NOMO-1 treated with dmso at 0.1 percent for 144 hours (cell line): ENCODE results near the gene BSND.

Source experiments
- DNase-seq: peaks from one replicate; lab custom pipeline; 2025; ENCODE audit not compliant: unreplicated experiment; lab: John Stamatoyannopoulos, UW

BSND gene

GRCh38 chr1:55045430-55045829, 46.7 kb downstream of the BSND start:
- no peak for DNase-seq

- DNase-seq, result no peak
Measured at GRCh38 chr1:55046871-55047270, 48.1 kb downstream of the BSND start.

DNA sequence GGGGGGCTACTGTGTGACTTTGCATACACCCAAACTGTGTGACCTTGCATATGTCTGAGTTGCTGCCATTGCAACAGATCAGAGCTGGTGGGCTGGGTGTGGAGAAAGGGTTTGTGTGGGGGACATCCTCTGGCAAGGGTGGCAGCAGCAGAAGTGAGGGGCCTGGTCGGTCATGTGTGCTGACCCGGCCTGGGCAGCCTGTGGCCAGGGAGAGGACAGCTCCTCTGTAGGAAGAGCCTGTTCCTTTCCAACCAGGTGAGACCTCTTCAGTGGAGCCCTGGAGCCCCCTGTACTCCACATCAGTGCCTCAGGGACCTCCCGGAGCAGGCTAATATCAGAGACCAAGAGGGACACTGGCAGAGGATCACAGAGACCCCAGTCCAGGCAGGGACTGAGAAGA, 48.9 kb downstream of the BSND start:
- DNase-seq, result no peak

- DNase-seq, result no peak
Measured at GRCh38 chr1:55048453-55049270, 49.9 kb downstream of the BSND start.

GRCh38 chr1:55049271-55049913, 50.7 kb downstream of the BSND start:
- DNase-seq, result no peak

DNA sequence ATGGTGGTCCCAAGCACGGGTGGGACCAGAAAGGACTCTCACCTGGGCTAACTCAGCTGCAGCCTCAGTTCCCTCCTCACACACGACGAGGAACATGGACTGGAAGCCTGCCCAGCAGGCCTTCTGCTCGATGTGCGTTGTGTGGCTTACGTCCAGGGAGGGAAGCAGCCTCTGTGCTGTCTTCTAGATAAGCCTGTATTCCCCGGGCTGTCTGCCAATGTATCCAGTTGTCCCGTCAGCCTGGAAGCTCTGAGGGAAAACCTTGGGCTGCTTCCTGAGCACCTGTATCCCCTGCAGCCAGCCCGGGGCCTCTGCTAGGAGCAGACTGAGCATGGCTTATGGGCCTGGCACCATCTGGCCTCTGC, 51.2 kb downstream of the BSND start:
- DNase-seq, result no peak

- no peak for DNase-seq
Measured at GRCh38 chr1:55050283-55050682, 51.5 kb downstream of the BSND start.

DNA sequence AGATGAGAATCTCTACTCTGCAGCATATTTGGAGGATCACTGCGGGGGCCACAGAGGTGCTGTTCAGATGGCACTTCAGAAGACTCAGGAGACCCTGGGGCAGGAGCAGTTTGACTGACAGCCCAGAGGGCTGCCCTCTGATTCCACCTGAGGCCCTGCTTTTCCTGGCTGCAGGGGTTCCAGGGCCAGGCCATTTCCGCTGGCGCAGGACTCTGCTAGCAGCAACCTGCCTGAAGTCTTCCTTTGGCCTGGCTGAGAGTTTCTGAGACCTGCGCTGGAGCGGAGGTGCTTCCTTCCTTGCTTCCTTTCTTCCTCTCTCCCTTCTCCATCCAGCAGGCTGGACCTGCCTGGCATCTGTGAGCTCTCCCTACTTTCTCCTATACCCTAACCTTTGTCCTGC, 52.4 kb downstream of the BSND start:
- no peak for DNase-seq

GRCh38 chr1:55051621-55052020, 52.9 kb downstream of the BSND start:
- no peak for DNase-seq

GRCh38 chr1:55052221-55053142, 53.7 kb downstream of the BSND start:
- no peak for DNase-seq

- no peak for DNase-seq
Measured at GRCh38 chr1:55053265-55053954, 54.7 kb downstream of the BSND start.

DNA sequence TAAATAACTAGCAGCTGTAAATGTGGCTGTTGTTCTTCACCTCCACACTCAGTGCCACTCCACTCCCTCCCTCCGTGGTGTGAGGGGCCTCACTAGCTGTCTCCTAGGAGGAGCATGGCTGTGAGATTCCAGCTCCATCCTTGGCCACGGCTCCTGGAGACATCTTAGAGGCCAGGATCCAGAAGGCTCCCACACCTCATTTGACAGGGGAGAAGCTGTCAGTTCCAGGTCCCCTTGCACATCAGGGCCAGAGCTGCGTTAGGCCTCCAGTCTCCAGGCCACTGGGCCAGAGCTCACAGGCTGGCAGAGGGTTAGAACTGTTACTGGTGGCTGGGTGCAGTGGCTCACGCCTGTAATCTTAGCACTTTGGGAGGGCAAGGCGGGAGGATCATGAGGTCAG, 55.7 kb downstream of the BSND start:
- no peak for DNase-seq

GRCh38 chr1:55055084-55055882, 56.5 kb downstream of the BSND start:
- no peak for DNase-seq

- no peak for DNase-seq
Measured at GRCh38 chr1:55055951-55056631, 57.4 kb downstream of the BSND start.

GRCh38 chr1:55056632-55056992, 57.9 kb downstream of the BSND start:
- no peak for DNase-seq

DNA sequence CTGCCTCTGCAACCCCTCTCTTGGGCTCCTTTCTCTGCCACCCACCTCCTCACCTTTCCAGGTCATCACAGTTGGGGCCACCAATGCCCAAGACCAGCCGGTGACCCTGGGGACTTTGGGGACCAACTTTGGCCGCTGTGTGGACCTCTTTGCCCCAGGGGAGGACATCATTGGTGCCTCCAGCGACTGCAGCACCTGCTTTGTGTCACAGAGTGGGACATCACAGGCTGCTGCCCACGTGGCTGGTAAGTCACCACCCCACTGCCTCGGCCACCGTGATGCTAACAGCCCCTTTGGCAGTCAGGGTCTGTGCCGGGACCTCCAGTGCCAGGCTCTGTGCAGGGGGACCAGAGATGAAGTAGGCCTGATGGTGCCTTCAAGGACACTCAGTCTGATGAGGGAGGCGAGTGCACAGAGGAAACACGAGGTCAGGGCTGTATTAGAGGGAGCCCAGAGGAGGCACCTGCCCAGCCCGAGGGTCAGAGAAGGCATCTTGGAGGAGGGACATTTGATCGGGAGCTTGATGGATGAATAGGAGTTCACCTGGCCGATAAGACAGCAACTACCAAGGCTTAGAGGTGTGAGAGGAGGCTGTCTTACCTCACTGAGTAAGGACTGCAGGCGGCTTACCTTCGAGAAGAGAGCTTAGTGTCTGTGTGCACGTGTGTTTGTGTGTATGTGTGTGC, 58.7 kb downstream of the BSND start:
- no peak for DNase-seq

DNA sequence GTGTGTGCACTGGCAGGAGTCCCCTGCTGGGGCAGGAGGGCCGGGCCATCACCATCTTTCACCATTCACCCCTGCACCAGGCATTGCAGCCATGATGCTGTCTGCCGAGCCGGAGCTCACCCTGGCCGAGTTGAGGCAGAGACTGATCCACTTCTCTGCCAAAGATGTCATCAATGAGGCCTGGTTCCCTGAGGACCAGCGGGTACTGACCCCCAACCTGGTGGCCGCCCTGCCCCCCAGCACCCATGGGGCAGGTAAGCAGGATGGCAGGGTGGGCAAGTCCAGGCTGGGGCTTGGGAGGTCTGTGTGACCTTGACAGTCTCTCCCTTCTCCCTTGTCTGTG, 59.2 kb downstream of the BSND start:
- no peak for DNase-seq

DNA sequence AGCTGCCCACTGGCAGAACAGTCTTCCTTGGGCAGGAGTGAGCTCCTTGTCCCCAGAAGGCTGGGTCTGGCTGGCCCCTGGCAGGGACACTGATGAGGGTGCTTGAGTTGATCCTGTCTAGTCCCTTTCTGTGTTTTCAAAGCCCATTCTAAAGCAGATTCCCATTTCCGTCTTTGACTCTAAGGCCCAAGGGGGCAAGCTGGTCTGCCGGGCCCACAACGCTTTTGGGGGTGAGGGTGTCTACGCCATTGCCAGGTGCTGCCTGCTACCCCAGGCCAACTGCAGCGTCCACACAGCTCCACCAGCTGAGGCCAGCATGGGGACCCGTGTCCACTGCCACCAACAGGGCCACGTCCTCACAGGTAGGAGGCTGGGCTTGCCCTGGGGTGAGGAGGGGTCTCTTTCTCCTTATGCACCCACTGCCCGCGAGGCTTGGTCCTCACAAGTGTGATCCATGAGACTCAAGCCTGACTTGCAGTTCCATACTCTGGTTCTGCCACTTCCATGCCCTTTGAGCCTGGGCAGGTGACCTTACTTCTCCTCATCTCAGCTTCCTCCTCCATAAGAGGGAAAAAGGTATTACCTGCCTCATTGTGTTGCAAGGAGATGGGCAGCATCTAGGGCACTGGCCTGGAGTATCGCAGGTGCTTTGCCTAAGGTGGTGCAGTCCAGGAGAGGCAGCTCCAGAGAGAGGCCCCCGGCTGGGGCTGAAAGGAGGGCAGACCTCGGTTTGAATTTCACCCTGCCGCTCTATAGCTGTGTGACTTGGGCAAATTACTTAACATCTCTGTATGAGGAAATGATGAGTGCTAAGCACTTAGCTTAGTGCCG, 60.8 kb downstream of the BSND start:
- DNase-seq, result no peak
